ENCODE measurements around the gene SIPA1L3.
"Not testable (repeated sequence)": the region's sequence is repeated elsewhere in the genome, so short reads cannot be mapped to it uniquely, and the experiment has no call there.

Gene SIPA1L3

DNA sequence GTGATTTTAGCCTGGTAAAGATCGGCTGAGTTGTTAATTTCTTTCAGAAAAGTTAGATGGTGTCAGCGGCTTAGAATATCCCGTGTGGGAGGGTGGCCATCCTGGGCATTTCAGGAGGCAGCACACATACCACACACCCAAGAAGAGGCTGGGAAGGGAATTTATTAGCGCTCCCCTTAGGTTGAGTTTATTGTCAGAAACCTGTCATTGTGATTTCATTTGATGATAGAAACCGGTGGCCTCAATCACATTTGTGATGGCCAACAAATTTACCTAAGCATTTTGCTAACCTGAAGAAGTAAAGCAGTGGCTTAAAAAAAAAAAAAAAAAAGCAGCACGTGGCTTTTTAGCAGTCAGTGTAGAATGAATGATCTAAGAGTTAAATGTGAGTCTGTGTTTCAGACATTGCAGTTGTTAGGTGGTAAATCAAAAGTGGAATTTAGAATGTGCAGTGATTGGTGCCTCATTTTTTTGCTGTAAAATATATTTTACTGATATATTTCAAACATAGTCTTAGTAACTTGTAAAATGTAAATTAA is 2.7 kb downstream of the SIPA1L3 start:
- DNase-seq: no peak

DNA sequence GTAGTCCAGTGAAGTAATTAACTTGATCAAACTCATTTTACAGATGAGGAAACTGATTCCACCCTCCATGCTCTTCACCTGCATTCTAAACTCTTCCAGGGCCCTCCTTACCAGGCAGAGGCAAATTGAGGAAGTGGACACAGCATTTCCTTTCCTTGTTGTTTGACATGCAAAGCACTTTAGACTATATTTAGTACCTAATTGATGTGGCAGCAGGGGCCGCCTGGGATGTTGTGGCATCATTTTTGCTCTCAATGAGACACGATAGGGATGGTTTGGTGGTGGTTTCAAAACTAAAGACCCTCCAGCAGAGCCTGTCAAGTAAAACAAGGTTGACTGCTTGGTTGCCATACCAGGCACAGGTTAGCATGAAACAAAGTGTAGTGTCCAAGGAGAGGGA is 7.9 kb downstream of the SIPA1L3 start:
- DNase-seq: no peak

DNA sequence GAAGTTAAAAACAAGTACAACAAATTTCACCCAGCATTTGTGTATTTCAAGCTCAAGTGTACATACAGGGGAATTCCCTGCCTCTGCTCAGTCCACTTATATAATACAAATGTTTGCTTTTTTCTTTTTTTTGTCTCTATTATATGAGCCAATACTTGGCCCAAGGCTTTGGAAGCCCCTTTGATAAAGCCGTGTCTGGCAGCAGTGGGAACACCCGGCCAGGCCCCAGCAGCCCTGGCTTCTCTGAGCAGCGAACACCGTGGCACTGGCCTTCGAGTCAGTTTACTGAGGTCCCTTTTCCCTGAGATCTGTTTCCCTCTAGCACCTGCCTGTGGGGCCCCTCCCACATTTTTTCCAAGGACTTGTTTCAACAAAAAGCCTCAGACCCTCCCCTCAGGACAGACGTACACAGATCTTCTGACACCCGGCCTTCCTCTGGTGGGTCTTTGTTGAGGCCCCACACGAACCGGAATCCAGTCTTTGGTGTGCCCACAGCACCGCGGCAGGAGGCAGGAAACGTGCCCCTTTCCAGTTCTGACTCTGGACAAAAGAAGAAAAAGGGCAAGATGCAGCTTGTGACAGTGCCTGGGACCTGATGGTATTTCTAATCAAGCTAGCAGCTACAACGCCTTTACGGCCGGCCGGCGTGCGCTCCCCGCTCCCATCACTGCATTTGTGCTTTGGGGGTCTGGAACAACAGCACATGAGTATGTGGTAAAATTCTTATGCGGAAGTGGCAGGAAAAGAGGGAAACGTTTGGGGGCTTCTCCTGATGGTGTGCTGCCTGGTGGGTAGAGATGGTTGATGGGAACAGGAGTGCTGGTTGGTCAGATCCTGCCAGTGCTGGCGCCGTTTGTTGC is 13.8 kb downstream of the SIPA1L3 start:
- no peak for DNase-seq

DNA sequence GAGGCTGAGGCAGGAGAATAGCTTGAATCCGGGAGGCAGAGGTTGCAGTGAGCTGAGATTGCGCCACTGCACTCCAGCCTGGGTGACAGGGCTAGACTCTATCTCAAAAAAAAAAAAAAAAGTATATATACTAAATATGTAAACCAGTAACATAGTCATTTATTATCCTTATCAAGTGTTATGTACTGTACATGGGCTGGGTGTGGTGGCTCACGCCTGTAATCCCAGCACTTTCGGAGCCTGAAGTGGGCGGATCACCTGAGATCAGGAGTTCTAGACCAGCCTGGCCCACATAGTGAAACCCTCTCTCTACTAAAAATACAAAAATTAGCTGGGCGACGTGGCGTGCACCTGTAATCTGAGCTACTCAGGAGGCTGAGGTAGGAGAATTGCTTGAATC is 17.6 kb downstream of the SIPA1L3 start:
- DNase-seq: not testable (repeated sequence)

DNA sequence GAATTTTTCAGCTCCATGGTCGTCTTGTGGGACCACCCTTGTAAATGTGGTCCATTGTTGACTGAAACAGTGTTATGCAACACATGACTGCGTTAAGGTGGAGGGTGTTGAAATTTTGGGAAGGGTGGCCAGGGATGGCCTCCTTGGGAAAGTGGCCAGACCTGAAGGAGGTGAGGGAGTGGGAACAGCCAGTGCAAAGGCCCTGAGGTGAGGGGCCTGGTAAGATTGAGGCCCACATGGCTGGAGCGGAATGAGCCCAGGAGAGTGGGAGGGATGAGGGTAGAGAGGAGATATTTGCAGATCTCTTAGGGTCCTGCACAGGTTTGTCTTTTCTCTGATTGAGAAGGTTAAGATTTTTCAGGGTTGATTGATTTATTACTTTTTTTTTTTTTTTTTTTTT is 18.2 kb downstream of the SIPA1L3 start:
- no peak for DNase-seq

DNA sequence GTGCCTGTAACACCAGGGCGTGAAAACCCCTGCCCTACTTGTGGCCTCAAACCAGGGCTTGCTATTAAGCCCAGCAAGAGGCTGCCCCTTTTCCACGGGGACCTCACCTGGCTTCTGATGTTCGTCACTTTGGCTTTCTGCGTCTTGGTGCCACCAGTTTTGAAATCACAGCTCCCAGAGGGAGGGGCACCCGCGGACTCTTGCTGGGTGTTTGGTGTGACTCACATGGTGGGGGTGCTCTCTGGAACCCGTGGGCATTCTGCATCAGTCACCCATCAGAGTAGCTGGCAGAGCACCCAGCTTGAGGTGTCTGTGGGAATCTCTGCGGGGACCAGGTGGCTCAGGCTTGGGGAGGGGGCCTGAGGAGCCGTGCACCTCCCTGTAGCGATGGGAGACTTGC is 19.2 kb downstream of the SIPA1L3 start:
- DNase-seq: no peak

DNA sequence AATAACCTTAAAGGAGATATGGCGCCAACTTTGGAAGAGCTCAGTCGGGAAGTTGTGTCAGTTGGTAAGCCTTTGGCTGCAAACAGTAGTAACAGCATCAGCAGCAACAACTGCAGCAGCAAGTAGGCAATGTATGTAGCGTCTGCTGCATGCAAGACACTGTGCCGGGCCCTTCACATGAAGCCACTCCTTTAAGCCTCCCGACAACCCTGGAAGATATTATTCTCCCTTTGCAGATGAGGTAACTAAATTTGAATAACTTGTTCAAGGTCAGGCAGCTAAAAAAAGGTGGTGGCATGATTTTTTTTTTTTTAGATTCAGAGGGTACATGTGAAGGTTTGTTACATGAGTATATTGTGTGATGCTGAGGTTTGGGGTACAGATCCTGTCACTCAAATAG is 19.7 kb downstream of the SIPA1L3 start:
- DNase-seq: no peak

DNA sequence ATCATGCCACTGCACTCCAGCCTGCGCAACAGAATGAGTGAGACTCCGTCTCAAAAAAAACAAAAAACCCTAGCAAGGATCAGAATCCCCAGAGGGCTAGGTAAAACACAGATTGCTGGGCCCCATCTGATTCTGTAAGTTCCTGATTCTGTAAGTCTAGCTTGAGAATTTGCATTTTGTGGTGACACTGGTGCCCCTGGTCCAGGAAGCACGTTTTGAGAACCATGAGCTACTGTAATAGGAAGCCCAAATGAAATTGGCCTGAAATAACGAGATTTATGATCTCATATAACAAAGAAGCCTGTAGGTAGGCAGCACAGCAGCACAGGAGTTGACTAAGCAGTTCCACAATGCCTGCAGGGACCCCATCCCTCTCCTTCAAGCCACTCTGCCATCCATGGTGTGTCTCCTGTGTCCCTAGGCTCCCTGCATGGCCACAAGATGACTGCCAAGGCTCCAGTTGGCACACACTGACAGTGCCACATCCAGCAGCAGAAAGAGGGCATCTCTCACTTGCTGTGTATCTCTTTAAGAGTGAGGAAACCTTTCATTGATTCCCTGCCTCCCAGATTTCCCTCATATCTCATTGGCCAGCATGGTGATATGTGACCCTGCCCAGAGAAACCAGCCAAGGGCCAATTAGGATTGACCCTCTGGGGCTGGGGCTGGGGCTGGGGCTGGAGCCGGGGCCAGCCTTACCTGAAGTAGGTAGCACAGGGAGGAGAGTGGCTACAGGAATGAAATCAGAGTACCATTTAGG is 21.7 kb downstream of the SIPA1L3 start:
- no peak for DNase-seq

DNA sequence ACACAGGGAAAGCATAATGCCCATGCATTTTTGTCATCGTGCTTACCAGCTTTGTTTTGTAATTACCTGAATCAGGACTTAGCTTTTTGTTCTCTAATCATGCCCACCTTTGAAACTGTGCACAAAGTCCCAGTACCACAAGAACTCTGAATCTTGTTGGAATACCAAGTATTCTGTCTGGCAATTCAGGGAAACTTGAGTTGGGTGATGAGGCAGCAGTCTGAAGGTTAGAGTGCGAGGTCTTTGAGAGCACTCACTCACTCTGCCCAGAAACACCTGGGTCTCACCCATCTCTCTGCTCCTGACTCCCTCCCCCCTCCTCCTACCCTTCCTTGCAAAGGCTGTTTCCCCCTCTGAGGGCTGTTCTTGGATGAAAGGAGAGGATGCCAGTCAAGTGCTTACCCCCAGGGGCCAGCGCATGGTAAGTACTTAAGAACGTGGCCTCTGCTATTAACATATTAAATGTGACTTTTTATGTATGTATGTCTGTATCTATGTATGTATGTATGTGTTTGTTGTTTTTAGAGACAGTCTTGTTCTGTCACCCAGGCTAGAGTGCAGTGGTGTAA is 22.4 kb downstream of the SIPA1L3 start:
- no peak for DNase-seq

DNA sequence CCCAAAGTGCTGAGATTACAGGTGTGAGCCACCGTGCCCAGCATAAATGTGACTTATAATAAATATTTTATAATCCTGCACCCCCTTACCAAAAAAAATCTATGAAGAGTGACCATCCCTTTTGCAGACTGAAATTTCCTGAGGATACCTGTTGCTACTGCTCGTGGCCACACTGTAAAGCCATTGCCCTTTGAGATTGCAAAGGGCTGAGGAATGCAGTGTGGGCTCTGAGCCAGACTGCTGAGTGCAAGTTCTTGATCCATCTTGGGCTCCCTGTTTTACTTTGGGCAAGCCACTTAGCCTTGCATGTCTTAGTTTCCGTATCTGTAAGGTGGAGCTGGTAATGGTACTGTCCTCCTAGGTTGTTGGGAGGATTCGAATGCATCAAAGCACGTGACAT is 23.4 kb downstream of the SIPA1L3 start:
- peak; percentile 48 for DNase-seq

DNA sequence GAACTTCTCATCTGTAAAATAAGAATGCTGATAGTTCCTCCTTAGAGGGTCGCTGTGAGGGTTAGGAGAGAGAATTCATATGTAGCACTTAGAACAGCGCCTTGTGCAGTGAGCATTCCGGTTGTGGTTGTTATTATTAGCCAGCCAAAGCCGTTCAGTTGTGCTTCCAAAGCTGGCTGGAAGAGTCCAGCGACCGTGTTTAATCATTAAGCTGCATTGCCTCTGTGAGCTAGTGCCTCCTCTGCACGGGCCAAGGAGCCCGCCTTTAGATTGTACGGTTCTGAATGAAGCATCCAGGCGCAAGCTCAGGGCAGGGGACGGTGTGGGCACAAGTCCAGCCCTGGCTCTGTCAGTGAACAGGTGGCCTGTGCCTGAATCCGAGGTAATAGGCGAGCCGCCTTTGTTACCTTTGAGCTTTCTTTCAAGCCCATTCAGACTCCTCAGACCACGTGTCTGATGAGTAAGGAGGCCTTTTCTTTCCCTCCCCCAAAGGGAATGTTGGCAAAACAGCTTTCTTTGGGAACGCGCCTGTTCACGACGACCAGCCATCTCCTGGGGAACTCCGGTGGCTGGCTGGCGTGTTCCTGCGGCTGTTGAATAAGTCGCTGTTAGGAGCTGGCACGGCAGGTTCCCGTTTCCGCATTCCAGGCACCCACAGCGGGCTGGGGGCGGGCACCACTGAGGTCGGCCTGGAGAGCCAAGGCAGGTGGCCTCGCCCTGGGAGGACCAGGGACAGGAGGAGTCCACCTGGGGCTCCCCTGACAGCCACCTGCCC is 25.1 kb downstream of the SIPA1L3 start:
- DNase-seq: peak; percentile 66

DNA sequence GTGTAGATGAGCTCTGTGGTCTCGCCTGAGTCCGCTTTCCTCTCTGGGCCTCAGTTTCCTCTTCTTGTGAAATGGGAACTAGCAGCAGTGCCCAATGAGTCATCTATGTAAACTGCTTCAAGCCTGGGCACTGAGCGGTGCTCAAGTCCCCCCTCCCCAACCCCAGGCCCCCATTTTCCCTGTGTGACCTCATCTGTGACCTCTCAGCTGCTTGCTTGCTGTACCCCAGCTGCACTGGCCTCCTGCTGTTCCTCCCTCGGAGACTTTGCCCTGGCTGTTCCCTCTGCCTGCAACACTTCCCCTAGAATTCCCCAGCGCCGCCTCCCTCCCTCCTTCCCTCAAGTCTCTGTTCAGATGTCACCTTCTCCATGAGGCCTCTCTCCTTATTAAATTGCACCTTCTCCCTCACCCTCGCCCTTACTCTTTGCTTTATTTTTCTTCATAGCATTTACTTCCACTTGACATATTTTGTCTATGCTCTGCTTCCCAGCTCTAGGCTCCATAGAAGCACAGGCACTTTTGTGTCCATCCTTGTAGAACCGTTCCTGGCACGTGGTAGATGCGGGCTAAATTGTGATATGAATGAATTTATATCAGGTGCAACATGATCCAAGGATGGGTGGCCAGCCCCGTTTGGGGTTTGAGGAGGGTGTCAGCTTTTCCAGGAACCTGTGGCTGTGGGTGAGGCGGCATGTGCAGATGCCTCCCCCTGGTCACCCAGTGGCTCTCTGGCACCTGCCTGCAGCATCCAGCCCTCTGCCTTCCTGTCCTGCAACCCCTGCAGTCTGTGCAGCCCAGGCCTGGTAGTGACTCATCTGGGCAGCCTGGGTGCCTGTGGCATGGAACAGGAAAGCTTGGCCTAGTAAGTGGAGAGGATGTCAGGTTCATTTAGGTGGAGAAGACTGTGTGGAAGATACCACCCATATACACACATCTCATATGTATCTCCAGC is 26.3 kb downstream of the SIPA1L3 start:
- peak; percentile 36 for DNase-seq

DNA sequence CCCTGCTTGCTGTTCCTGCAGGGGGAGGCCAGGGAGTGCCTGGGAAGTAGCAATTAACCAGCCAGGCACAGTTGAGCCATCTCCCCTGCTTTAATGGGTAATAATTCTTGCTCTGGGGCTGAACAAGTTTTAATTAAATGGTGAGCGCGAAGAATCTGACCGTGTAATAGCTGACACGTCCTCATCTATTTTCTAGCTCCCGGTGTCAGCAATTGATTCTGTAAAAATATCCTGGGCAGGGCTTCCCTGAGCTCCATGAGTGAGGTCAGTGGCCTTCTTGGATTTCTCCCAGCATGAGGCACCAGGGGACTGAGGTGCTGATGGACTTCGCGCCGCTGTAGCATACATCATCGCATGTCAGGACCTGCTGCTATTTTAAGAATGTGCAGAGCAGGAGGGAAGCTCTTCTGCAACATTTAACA is 26.9 kb downstream of the SIPA1L3 start:
- DNase-seq: peak; percentile 89

DNA sequence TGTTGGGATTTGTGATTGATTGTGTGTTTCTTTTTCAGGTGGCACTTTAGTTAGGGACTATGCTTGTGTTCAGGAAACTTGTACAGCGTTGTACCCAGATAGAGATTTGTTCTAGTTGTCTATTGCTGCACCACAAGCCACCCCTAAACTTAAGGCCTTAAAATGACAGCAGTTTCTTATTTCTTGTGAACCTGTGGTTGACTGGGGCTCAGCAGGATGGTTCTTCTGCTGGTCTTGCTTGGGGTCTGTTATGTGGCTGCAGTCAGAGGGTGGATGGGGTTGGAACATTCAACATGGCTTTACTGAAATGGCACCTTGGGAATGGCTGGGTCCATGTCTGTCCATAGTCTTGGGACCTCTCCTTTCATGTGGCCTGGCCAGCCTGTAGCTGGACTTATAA is 28.3 kb downstream of the SIPA1L3 start:
- no peak for DNase-seq

DNA sequence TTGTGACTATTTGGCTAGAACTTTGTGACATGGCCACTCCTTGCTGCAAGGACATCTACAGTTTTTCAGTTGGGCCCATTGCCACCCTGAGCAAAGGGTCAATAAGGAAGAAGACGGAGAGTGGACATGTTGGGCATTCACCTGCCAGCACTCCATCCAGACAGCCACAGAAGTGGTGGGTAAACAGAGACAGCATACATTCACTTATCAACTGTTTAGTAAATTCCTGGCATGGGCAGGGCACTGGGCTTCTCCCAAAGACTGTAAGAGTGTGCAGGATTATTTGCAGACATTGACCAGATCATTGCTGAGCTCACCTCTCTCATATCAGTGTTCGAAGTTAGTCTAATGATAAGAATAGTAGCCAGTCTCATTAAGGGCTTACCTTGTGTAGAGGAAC is 29.2 kb downstream of the SIPA1L3 start:
- DNase-seq: no peak

DNA sequence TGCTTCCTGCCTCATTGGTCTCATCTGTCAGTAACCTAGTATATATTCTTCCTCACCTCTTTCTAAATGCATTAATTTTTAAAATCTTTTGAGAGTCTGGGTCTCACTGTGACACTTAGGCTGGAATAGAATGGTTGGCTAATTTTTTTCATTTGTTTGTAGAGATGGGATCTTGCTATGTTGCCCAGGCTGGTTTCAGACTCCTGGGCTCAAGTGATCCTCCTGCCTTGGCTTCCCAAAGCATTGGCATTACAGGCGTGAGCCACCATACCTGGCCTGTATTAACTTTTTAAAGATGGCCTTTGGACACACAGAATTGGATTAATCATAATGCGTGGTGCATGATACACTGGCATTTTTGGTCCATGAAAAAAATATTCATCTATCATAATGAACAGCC is 29.9 kb downstream of the SIPA1L3 start:
- DNase-seq: no peak

DNA sequence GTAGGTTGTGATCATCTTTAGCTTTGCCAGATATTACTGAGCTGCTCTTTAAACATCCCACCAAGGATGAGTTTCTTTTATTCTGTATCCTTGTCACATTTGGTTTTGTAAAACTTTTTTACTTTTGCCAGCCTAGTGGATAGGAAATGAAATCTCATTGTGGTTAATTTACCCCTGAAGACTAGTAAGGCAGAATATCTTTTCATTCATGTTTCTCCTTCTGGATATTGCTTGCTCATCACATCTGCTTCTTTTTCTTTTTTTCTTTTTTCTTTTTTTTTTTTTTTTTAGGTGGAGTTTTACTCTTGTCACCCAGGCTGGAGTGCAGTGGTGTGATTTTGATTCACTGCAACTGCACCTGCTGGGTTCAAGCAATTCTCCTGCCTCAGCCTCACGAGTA is 31.3 kb downstream of the SIPA1L3 start:
- no peak for DNase-seq

DNA sequence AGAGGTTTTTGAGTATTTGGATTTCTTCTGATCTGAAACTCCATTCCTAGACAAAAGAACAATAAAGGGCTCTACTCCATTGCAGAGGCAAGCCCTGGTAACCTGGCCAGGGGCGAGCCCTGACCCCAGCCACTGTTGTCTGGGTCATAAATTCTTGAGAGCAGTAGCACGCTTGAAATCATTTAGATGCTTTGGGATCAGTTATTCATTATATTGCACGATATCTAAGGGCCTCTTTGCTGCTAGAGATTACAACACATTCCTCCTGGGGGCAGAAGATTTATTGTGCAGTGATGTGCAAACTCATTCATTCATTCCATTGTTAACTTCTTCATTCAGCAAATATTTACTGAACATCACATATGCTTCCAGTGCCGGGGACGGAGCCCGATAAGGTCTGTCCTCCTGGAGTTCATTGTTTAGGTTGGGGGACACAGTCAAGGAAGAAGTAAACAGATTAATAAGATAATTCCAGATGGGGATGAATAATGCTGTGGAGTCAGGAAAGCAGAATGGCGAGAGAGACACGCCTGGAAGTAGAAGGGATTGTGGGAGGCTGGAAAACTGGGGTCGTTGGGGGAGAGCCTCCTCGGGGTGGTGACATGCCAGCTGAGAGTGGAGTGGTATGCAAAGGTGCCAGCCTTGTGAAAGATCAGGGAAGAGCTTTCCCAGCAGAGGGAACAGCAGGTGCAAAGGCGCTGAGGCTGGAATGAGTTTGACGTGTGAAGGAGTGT is 34.9 kb downstream of the SIPA1L3 start:
- DNase-seq: peak; percentile 9

DNA sequence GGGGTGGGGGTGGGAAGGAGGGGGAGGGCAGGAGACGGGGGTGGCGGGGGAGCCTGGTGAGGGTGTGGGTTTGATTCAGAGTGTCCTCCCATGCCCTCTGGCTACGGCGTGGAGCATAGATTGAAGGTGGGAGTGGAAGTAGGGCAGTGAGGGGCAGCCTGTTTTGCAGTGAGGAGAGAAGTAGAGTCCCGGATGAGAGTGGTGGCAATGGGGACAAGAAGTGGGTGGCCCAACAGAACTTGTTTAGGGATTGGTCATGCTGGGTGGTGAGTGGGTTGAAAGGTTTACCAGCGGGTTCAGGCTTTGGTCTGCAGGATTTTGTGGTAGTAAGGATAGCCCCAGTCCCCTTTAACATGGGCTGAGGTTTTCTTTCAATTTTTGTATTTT is 35.5 kb downstream of the SIPA1L3 start:
- DNase-seq: no peak

DNA sequence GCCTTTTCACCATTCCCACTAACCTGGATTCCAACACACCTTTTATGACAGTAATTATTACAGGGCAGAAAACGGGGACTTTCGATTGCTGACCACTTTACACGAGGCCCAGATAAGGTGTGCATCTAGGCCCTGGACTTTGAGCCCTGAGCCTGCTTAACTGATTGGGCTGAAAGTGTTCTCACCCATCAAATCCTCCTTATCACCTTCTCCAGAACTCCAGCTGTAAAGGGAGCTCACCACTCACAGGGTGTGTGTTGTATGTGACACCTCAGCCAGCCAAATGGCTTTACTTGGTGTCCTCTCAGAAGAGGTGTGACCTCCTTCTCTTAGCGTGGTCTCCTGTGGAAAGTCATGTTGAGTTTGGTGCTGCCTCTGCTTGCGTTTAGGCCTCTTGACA is 36.5 kb downstream of the SIPA1L3 start:
- DNase-seq: no peak

DNA sequence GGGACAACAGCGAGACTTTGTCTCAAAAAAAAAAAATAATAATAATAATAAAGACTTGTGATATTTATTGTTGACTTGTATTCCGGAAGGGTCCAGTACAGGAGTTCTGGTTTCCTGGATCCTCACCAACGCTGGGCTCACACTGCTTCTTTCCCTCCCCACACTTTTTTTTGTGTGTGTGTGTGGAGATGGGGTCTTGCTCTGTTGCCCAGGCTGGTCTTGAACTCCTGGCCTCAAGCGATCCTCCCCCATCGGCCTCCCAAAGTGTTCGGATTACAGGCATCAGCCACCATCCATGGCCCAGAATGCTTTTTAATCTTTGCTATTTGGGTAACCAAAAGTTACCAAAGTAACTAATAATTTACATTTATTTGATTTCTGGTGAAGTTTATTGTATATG is 39.1 kb downstream of the SIPA1L3 start:
- DNase-seq: no peak

Data from fibroblast of upper back skin (primary cell).